NK-92 (cell line): ENCODE results near the gene SHCBP1.
"Not testable (repeated sequence)": the region's sequence is repeated elsewhere in the genome, so short reads cannot be mapped to it uniquely, and the experiment has no call there.

Experiments used
- DNase-seq: peaks from one replicate; lab custom pipeline; 2025; ENCODE audit not compliant: unreplicated experiment; lab: John Stamatoyannopoulos, UW

SHCBP1 gene

DNA sequence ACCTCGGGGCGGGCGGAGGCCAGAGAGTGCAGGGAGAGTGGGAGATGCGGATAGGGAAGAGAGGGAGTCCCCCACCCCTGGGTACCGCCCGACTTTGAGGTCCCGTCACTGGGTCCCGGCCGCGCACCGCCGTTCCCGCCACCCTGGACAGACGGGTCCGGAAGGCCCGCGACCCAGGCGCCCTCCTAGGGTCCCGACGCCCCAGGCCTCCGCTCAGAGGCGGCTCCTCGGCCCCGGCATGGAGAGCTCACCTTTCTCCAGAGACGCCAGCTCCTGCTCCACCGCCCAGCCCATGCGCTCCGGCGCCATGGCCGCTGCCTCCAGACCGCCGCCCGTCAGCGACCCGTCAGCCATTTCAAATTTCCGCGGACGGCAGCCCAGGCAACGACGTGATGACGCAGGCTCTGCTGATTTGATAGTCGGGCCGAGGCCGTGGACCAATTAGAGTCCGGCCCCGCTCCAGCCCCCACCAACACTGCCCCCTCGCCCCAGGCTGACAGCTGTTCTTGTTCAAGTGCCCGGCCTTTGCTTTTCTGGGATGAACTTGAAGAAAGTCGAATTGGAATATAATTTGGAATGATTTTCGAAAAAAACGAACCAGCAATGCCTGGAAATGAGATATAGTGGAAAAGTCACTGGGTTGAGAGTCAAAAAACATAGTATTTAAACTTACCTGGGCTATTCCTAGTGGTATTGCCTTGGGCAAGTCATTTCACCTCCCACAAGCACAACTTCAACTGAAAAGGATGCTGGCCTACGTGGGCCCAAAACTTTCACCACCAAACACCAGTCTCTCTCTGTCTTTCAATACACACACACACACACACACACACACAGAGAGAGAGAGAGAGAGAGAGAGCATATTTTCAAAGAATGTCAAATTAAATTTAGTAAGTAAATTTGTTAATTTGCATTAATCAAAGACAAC lies at the start of gene SHCBP1:
Gene SHCBP1 (minus strand): TSS at position 374 of the 928 bp plus-strand sequence. CDS start 20 bp downstream, at position 354.
- no peak for DNase-seq

DNA sequence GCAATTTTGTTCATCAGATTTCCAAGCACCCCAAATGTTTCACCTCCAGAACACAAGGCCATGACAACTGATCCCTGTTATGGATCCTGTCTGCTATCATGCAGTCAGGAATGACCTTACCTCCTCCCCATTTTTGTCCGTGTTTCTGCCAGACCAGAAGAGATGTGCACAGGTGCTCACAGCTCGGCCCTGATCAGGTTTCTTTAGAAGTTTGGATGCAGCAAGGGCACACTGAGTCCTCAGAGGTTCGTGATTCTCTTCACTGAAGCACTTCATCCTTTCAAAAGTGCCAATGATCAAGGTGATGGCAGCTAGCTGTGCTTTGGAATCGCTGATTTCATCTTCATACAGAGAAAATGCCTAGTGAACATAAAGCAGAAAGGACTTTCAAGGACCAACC lies 40.9 kb upstream of the SHCBP1 start:
- DNase-seq, result no peak

DNA sequence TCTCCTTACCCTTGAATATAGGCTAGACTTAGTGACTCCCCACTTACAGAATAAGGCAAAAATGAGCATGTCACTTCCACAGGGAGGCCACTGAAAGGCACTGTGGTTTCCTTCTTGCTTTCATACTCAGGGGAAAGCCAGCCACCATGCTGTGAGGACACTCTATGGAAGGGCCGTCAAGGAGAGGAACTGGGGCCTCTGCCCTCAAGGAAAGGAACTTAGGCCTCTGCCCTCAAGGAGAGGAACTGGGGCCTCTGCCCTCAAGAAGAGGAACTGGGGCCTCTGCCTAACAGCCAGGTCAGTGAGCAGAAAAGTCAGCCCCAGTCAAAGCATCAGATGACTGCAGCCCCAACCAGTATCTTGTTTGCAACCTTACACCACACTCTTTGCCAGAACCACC lies 37.7 kb upstream of the SHCBP1 start:
- no peak for DNase-seq

DNA sequence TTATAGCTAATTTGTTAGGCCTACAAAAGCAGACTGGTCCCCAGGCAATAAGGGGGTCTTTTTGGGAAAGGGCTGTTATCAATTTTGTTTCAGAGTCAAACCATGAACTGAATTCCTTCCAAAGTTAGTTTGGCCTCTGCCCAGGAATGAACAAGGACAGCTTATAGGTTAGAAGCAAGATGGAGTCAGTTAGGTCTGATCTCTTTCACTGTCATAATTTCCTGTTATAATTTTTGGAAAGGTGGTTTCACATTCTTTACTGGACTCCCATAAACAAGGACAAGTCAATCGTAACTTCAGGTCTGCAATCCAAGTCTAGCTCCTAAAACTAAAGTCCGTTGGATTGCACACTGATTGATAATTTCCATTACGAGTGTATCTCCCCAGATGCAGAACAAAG lies 30.1 kb upstream of the SHCBP1 start:
- no peak for DNase-seq

DNA sequence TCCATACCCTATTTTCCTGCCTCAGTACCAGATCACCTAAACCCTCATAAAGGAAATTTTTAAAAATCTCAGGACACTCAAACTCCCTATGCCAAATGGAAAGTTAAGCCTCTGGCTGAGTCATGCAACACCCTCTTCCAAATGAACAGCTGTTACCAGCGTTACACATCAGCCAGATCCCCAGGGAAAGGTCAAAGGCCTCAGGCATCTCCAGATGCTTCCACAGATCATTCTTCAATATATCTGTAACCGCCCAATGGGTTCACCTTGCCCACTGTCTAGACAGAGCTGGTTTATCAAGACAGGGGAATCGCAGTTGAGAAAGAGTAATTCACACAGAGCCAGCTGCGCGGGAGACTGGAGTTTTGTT lies 29.1 kb upstream of the SHCBP1 start:
- no peak for DNase-seq

DNA sequence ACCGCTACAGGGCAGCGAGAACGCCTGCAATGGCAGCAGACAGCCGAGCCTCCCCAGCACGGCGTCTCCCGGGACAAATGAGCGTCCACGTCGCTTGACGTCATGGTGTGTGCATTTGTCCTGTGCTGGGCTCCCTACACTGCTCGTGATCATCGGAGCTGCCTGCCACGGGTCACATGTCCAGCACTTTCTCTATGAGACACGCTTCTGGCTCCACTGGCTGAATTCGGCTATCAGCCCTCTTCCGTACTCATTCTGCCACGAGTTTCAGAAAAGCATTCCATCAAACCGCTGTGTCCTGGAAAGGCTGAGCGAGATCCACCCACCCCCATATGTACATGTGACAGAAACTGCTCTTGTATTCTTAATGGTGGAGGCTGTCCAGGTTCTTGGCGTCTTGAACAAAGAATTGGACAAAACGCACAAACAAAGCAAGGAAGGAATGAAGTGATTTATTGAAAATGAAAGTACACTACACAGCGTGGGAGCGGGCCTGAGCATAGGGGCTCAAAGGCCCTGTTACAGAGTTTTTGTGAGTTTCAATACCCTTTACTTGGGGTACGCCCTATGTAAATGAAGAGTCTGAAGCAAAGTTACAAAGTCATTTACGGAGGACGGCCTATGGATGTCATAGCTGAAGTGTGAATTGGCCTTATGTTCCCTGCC lies 28.5 kb upstream of the SHCBP1 start:
- no peak for DNase-seq

- no peak for DNase-seq
Measured at GRCh38 chr16:46648656-46649055, 27.5 kb upstream of the SHCBP1 start.

DNA sequence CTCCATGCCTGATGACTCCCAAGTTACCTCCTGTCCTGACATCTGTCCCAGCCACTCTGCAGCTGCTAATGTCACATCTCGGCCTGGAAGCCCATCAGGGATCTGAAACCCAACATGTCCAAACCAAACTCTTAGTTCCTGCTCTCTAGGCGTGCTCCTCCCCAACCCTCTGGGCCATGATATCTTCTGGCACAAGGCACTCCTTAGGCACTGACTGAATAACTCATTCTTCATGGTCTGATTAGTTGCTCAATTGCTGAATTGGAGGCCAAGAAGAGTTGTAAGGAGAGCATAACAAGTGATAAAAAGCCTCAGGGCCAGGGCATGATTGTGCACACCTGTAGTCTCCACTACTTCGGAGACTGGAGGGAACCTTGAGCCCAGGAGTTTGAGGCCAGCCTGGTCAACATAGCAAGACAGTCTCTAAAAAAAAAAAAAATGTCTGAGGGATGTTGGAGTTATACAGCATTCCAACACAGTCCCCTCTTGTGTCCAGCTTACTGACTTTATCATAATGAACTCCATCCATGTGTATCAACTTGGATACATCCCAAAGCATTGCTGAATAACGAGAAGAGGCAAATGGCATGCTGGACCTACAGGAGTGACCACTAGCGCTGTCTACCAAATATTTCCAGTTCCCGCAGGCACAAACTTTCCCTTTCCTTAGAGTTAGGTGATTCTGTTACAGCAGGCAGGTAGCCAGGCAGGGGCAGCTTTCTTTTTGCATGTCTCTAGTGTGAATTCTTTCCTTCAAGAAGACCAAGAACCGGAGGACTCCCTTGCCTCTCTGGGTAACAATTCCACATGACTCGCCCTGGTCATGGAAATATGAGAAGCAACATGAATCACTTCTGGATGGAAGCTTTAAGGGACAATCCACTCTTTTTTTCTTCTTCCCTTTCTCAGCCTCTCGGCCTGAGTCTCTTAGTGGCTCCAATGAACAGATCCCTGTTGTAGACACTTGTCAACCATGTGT lies 18.1 kb upstream of the SHCBP1 start:
- no peak for DNase-seq

- DNase-seq, result no peak
Measured at GRCh38 chr16:46632778-46633733, 11.9 kb upstream of the SHCBP1 start.

- DNase-seq, result no peak
Measured at GRCh38 chr16:46629331-46630219, 8.4 kb upstream of the SHCBP1 start.

- no peak for DNase-seq
Measured at GRCh38 chr16:46627746-46628145, 6.6 kb upstream of the SHCBP1 start.

DNA sequence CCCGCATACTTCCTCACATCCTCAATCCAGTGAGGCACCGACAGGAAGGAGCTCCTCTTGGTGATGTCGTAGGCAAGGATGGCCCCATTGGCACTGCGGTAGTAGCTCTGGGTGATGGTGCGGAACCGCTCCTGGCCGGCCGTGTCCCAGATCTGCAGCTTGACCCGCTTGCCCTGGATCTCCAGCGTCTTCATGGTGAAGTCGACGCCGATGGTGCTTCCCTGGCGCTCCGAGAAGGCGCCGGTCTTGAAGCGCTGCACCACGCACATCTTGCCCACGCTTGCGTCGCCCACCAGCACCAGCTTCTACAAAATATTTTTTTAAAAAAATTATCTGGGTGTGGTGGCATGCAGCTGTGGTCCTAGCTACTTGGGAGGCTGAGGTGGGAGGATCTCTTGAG lies 5.5 kb upstream of the SHCBP1 start:
- not testable (repeated sequence) for DNase-seq

DNA sequence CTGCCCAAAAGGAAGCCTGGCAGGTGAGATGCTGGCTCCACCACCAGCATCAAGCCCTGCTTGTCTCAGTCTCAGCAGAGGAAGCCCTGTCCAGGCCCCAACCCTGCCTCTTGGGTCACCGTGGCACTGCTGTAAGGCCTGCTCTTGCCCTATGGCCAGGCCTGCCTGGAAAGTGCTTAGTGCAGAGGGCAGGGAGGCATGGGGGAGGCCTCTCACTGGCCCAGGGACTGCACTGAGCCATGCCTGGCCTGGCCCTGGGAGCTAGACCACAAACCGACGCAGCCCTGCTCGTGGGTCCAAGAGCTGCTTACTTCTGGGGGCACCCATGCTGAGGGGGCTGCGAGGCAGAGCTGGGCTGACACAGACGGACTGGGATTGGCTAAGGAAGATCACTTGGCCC lies 3.7 kb upstream of the SHCBP1 start:
- not testable (repeated sequence) for DNase-seq

DNA sequence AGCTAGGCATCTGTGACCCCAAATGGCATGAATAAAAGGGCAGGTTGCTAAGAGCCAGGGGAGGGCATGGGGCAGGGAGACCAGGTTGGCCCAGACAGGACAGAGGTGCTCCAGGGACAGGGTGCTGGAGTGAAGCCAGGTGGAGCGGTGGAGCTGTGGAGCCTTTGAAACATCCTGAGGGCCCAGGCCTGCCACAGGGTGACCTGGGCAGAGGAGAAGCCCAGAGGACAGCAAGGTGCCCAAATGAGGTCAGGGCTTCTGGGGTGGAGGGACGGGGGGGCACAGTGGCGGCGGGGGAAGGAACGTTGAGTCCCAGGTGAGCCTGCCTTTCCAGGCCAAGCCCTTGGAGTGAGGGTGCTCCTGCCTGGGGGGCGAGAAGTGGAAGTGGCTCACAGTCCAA lies 2.5 kb upstream of the SHCBP1 start:
- not testable (repeated sequence) for DNase-seq

DNA sequence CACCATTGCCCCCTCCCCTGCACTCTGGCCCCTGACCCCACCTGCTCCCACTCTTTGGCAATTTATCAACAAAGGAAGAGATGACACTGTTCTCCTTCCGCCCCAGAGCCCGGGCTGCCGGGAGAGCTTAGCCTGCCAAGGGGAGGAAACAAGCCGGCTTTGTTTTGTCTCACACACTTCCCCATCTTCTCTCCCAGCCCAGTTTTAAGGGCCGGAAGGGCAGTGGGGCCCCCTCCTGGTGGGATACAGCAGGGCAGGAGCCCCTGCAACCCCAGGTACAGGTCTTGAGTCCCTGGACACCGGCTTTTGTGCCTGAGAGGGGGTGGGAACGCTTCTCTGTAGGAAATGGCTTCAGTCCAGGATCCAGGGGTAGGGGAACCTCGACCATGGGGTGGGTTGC lies 2.1 kb upstream of the SHCBP1 start:
- not testable (repeated sequence) for DNase-seq

DNA sequence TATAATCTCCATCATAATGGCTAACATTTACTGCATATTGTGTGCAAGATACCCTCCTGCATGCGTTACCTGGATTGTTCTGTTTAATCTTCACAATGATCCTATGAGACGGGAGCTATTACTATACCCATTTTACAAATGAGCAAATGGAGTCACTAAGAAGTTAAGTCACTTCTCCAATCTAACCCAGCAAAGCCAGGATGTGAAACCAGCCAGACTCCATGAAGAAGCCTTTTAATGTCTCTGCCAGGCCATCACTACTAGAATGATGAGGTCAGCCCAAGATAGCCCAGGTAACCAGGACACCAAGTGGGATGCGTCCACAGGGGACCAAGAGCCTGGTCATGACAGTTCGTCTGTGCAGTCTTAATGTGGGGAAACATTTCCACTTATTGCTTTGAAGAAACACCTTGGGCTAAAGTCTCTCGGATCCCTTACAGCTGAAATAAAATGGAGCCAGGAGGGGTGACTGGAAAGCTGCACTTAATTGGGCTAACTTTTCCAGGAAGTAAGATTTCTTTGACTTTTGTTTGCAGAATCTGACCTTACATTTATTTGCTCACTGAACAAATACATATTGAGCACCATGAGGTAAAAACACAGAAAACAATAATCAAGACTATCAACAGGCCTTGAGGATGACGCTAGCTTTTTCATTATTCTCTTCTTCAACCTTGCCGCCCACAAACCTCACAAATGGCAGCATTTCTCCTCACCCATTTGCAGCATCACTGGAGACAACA lies 926 bp upstream of the SHCBP1 start:
- no peak for DNase-seq

GRCh38 chr16:46620266-46621005 lies 743 bp downstream of the SHCBP1 start:
- DNase-seq, result no peak

DNA sequence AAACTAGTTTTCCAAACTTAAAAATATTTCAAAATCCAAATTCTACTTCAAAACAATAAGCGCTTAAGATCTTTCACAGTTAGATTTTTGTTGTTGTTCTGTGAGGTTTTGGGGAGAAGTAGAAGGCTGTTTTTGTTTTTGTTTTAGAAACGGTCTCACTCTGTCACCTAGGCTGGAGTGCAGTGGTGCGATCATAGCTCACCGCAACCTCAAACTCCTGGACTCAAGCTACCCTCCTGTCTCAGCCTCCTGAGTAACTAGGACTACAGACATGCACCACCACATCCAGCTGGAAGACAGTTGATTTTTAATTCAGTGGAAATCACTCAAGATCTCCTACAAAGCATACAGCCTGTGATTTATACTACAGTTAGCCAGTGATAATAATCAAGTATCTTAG lies 2.7 kb downstream of the SHCBP1 start:
- DNase-seq, result no peak
